ENCODE data around the gene C1GALT1C1. TPM values are rescaled to one million over a fixed set of nuclear protein-coding genes. Genes with fewer than 3 reads are reported as not detected.

C1GALT1C1 gene
- polyA plus RNA-seq, 1 donor from 2014 or later = 26.6 TPM

DNA sequence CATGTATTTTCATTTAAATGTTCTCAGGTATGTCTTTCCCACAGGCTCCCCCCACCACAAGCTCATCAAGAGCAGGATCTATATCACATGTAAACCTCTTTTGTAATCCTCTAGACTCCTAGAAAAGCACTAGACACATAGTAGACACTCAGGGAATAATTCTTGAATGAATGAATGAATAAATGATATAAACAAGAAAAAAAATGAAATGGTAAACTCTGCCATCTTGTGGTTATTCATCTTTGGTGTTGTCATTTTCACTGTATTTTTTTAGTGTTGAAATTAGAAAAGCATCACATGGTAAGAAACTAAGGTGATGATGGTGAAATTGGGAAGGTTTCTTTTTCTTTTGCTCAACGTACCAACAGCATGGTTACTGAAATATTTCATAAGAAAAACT, 34.2 kb upstream of the C1GALT1C1 start:
- H3K4me3 ChIP-seq (ENCODE audit: low read length) = no peak overlapping the region
- no peaks in the 10 kb centered on the region for H3K27me3 ChIP-seq (ENCODE audit: insufficient read depth, low read depth, low read length)
- no peaks in the 10 kb centered on the region for H3K36me3 ChIP-seq (ENCODE audit: insufficient read depth, low read length)
- no peak overlapping the region for H2AFZ ChIP-seq (ENCODE audit: low read depth, low read length)
- no peak overlapping the region for H3K27ac ChIP-seq (ENCODE audit: low read length)
- H3F3A ChIP-seq (ENCODE audit: insufficient read depth, low read length, poor library complexity, severe bottlenecking) = no peaks in the 10 kb centered on the region
- no peak overlapping the region for H3K9ac ChIP-seq (ENCODE audit: low read length)
- no peaks in the 10 kb centered on the region for H3K9me3 ChIP-seq (ENCODE audit: low read length)
- H4K20me1 ChIP-seq (ENCODE audit: insufficient read depth) = no peaks in the 10 kb centered on the region
- no peaks in the 10 kb centered on the region for H3K9me2 ChIP-seq (ENCODE audit: insufficient read depth, low read length)
- no peaks in the 10 kb centered on the region for H3K79me2 ChIP-seq (replicated peaks; ENCODE audit: insufficient read depth, low read length)
- no peak for TF ChIP-seq EZH2 (IDR thresholded peaks at IDR 0.05; ENCODE audit: borderline replicate concordance, insufficient read depth, low read length, poor library complexity, severe bottlenecking)
- TF ChIP-seq RAD21 (conservative IDR thresholded peaks at IDR 0.05) = peak; percentile 42
- TF ChIP-seq, protein P1, sequence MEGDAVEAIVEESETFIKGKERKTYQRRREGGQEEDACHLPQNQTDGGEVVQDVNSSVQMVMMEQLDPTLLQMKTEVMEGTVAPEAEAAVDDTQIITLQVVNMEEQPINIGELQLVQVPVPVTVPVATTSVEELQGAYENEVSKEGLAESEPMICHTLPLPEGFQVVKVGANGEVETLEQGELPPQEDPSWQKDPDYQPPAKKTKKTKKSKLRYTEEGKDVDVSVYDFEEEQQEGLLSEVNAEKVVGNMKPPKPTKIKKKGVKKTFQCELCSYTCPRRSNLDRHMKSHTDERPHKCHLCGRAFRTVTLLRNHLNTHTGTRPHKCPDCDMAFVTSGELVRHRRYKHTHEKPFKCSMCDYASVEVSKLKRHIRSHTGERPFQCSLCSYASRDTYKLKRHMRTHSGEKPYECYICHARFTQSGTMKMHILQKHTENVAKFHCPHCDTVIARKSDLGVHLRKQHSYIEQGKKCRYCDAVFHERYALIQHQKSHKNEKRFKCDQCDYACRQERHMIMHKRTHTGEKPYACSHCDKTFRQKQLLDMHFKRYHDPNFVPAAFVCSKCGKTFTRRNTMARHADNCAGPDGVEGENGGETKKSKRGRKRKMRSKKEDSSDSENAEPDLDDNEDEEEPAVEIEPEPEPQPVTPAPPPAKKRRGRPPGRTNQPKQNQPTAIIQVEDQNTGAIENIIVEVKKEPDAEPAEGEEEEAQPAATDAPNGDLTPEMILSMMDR (IDR thresholded peaks at IDR 0.05; ENCODE audit: poor library complexity, severe bottlenecking) = peak; percentile 52
- TF ChIP-seq EP300 (conservative IDR thresholded peaks at IDR 0.05; ENCODE audit: poor library complexity, severe bottlenecking) = no peak
- TF ChIP-seq, protein P2, sequence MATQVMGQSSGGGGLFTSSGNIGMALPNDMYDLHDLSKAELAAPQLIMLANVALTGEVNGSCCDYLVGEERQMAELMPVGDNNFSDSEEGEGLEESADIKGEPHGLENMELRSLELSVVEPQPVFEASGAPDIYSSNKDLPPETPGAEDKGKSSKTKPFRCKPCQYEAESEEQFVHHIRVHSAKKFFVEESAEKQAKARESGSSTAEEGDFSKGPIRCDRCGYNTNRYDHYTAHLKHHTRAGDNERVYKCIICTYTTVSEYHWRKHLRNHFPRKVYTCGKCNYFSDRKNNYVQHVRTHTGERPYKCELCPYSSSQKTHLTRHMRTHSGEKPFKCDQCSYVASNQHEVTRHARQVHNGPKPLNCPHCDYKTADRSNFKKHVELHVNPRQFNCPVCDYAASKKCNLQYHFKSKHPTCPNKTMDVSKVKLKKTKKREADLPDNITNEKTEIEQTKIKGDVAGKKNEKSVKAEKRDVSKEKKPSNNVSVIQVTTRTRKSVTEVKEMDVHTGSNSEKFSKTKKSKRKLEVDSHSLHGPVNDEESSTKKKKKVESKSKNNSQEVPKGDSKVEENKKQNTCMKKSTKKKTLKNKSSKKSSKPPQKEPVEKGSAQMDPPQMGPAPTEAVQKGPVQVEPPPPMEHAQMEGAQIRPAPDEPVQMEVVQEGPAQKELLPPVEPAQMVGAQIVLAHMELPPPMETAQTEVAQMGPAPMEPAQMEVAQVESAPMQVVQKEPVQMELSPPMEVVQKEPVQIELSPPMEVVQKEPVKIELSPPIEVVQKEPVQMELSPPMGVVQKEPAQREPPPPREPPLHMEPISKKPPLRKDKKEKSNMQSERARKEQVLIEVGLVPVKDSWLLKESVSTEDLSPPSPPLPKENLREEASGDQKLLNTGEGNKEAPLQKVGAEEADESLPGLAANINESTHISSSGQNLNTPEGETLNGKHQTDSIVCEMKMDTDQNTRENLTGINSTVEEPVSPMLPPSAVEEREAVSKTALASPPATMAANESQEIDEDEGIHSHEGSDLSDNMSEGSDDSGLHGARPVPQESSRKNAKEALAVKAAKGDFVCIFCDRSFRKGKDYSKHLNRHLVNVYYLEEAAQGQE (IDR thresholded peaks at IDR 0.05; ENCODE audit: borderline replicate concordance) = no peak
- peak; percentile 31 for TF ChIP-seq SMC3 (conservative IDR thresholded peaks at IDR 0.05; ENCODE audit: poor library complexity)
- no peak for TF ChIP-seq POLR2AphosphoS5 (IDR thresholded peaks at IDR 0.05)
- no peak for TF ChIP-seq MXI1 (conservative IDR thresholded peaks at IDR 0.05; ENCODE audit: poor library complexity, severe bottlenecking)
- TF ChIP-seq TAF1 (IDR thresholded peaks at IDR 0.05; ENCODE audit: low read depth) = no peak
- no peak overlapping the region for H3K4me2 ChIP-seq (ENCODE audit: low read length)

DNA sequence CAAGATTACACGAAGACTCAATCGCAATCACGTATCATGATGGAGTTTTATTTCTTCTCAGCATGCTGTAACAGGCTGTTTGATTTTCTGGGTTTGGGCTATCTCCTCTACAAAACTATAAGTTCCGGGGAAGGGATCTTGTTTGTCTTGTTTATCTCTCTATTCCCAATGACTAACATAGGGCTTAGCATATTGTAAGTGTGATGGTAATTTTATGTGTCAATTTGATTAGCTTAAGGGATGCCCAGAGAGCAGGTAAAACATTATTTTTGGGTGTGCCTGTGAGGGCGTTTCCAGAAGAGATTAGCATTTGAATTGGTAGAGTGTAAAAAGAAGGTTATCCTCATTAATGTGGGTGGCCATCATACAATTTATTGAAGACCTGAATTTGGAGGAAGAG, 32.8 kb upstream of the C1GALT1C1 start:
- Histone ChIP-seq H3K27ac (ENCODE audit: low read length) (no peak overlapping the region), H3K9me2 (ENCODE audit: insufficient read depth, low read length) (no peaks in the 10 kb centered on the region), H4K20me1 (ENCODE audit: insufficient read depth) (no peaks in the 10 kb centered on the region), H2AFZ (ENCODE audit: low read depth, low read length) (no peak overlapping the region), H3K4me3 (ENCODE audit: low read length) (no peak overlapping the region), H3K9me3 (ENCODE audit: low read length) (no peaks in the 10 kb centered on the region), H3K4me2 (ENCODE audit: low read length) (no peak overlapping the region), H3K36me3 (ENCODE audit: insufficient read depth, low read length) (no peaks in the 10 kb centered on the region), H3K9ac (ENCODE audit: low read length) (no peak overlapping the region), H3K27me3 (ENCODE audit: insufficient read depth, low read depth, low read length) (no peaks in the 10 kb centered on the region), H3F3A (ENCODE audit: insufficient read depth, low read length, poor library complexity, severe bottlenecking) (no peaks in the 10 kb centered on the region), H3K79me2 (replicated peaks; ENCODE audit: insufficient read depth, low read length) (no peaks in the 10 kb centered on the region)
- TF ChIP-seq, protein P2 (IDR thresholded peaks at IDR 0.05; ENCODE audit: borderline replicate concordance) = no peak
- TF ChIP-seq RAD21 (conservative IDR thresholded peaks at IDR 0.05) = no peak
- no peak for TF ChIP-seq POLR2AphosphoS5 (IDR thresholded peaks at IDR 0.05)
- TF ChIP-seq TAF1 (IDR thresholded peaks at IDR 0.05; ENCODE audit: low read depth) = no peak
- TF ChIP-seq EP300 (conservative IDR thresholded peaks at IDR 0.05; ENCODE audit: poor library complexity, severe bottlenecking) = no peak
- TF ChIP-seq, protein P1 (IDR thresholded peaks at IDR 0.05; ENCODE audit: poor library complexity, severe bottlenecking) = no peak
- no peak for TF ChIP-seq EZH2 (IDR thresholded peaks at IDR 0.05; ENCODE audit: borderline replicate concordance, insufficient read depth, low read length, poor library complexity, severe bottlenecking)
- no peak for TF ChIP-seq SMC3 (conservative IDR thresholded peaks at IDR 0.05; ENCODE audit: poor library complexity)
- no peak for TF ChIP-seq MXI1 (conservative IDR thresholded peaks at IDR 0.05; ENCODE audit: poor library complexity, severe bottlenecking)

Data from neural cell (in vitro differentiated cells).